Rectal smooth muscle tissue (tissue), 1 donor: Measurements from ENCODE around the gene KHDC1L.
A peak's percentile ranks its signal among the peaks of the same experiment; 100 is the strongest.
"Not testable (repeated sequence)": the region's sequence is repeated elsewhere in the genome, so short reads cannot be mapped to it uniquely, and the experiment has no call there.

Source experiments
- H3K27ac ChIP-seq: one replicate; pipeline ENCODE4 v1.7.0; 2013; ENCODE audit warnings: low read depth, low read length, inconsistent platforms
- H3K27me3 ChIP-seq: one replicate; pipeline ENCODE4 v1.7.0; 2013; ENCODE audit warnings: low read length; ENCODE audit not compliant: control insufficient read depth, insufficient read depth
- H3K36me3 ChIP-seq: one replicate; pipeline ENCODE4 v1.7.0; 2013; ENCODE audit warnings: low read length; ENCODE audit not compliant: control insufficient read depth, insufficient read depth
- H3K4me1 ChIP-seq: one replicate; pipeline ENCODE4 v1.7.0; 2013; ENCODE audit warnings: low read length; ENCODE audit not compliant: control insufficient read depth, insufficient read depth
- H3K4me3 ChIP-seq: one replicate; pipeline ENCODE4 v1.7.0; 2013; ENCODE audit warnings: low read length
- H3K9ac ChIP-seq: one replicate; pipeline ENCODE4 v1.7.0; 2013; ENCODE audit warnings: low read length

KHDC1L gene

GRCh38 chr6:73200247-73200646 is 25.0 kb downstream of the KHDC1L start:
- no peaks in the 10 kb centered on the region for H3K27me3 ChIP-seq
- no peak overlapping the region for H3K27ac ChIP-seq
- H3K9ac ChIP-seq: no peak overlapping the region
- H3K4me3 ChIP-seq: no peak overlapping the region
- H3K36me3 ChIP-seq: no peaks in the 10 kb centered on the region
- no peaks in the 10 kb centered on the region for H3K4me1 ChIP-seq

GRCh38 chr6:73194744-73195143 is 30.6 kb downstream of the KHDC1L start:
- Histone ChIP-seq H3K4me1 (no peaks in the 10 kb centered on the region), H3K4me3 (no peak overlapping the region), H3K9ac (no peak overlapping the region), H3K36me3 (no peaks in the 10 kb centered on the region), H3K27me3 (no peaks in the 10 kb centered on the region), H3K27ac (no peak overlapping the region)

GRCh38 chr6:73193302-73193701 is 32.0 kb downstream of the KHDC1L start:
- H3K27me3 ChIP-seq, H3K4me3 ChIP-seq, H3K27ac ChIP-seq, H3K4me1 ChIP-seq, H3K9ac ChIP-seq, H3K36me3 ChIP-seq: not testable (repeated sequence)

GRCh38 chr6:73182021-73182607 is 43.2 kb downstream of the KHDC1L start:
- no peak overlapping the region for H3K27ac ChIP-seq
- H3K27me3 ChIP-seq: no peaks in the 10 kb centered on the region
- H3K4me1 ChIP-seq: no peaks in the 10 kb centered on the region
- no peak overlapping the region for H3K9ac ChIP-seq
- H3K36me3 ChIP-seq: no peaks in the 10 kb centered on the region
- H3K4me3 ChIP-seq: no peak overlapping the region

GRCh38 chr6:73180763-73181619 is 44.3 kb downstream of the KHDC1L start:
- H3K4me1 ChIP-seq: no peaks in the 10 kb centered on the region
- H3K27me3 ChIP-seq: no peaks in the 10 kb centered on the region
- no peak overlapping the region for H3K9ac ChIP-seq
- H3K4me3 ChIP-seq: peak overlapping the region; percentile 40
- no peak overlapping the region for H3K27ac ChIP-seq
- no peaks in the 10 kb centered on the region for H3K36me3 ChIP-seq

GRCh38 chr6:73180076-73180738 is 45.1 kb downstream of the KHDC1L start:
- Histone ChIP-seq H3K4me1 (no peaks in the 10 kb centered on the region), H3K9ac (no peak overlapping the region), H3K36me3 (no peaks in the 10 kb centered on the region), H3K27ac (no peak overlapping the region), H3K4me3 (no peak overlapping the region), H3K27me3 (no peaks in the 10 kb centered on the region)

- Histone ChIP-seq H3K9ac (no peak overlapping the region), H3K27ac (no peak overlapping the region), H3K36me3 (no peaks in the 10 kb centered on the region), H3K4me3 (no peak overlapping the region), H3K27me3 (no peaks in the 10 kb centered on the region), H3K4me1 (no peaks in the 10 kb centered on the region)
Observed at GRCh38 chr6:73177221-73177944, 47.9 kb downstream of the KHDC1L start.

- Histone ChIP-seq H3K27ac (no peak overlapping the region), H3K36me3 (no peaks in the 10 kb centered on the region), H3K4me1 (no peaks in the 10 kb centered on the region), H3K9ac (no peak overlapping the region), H3K4me3 (no peak overlapping the region), H3K27me3 (no peaks in the 10 kb centered on the region)
Observed at GRCh38 chr6:73176057-73176456, 49.2 kb downstream of the KHDC1L start.

GRCh38 chr6:73174646-73175045 is 50.6 kb downstream of the KHDC1L start:
- Histone ChIP-seq H3K36me3 (no peaks in the 10 kb centered on the region), H3K9ac (no peak overlapping the region), H3K4me1 (no peaks in the 10 kb centered on the region), H3K27ac (no peak overlapping the region), H3K4me3 (no peak overlapping the region), H3K27me3 (no peaks in the 10 kb centered on the region)
